ENCODE measurements around the gene TMEM151B. TPM values are rescaled to one million over a fixed set of nuclear protein-coding genes. Genes with fewer than 3 reads are reported as not detected.

Gene TMEM151B
- polyA plus RNA-seq, 1 of the 3 experiments (the other 2 are of a cell fraction): 0.05 TPM

DNA sequence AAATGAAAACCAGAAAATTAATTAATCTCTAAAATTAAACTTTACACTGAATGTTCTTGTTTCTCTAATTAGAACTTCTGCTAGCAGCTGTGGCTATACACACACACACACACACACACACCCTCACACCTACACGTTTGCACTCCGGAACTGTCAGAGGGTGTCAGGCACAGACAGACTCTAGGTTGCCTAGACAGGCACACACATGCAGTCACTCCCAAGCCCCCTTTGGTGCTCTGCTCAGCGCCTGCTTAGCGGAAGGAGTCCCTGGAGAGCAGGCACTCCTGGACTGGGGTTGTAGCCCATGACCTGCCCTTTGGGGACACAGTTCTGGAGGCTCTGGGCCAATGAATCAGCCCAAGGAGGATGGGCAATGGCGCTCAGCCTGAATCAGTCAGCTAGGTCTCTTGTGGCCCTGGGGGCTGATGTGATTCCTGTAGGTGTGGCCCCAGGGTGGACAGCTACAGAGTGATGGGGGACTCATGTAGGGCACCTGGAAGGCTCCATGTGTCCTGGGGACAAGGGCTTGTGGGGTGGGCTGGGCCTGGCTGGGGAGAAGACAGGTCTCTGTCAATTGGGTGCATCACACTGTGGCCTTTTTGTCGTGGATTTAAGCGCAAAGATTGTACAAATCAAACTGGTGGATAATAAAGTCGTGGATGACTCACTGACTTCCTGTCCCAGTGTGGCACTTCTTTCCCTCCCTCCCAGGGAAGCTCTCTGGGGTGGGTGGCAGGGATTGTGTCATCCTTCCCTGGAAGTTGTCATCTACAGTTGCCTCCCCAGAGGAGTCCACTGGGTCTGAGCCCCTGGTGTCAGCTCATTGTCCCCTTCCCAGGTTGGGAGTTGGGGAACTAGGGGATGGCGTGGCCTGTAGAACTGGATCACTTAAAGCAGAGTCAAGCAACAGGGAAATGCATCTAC is 8.8 kb downstream of the TMEM151B start (continued):
- TF ChIP-seq IRF3 (IDR thresholded peaks at IDR 0.05; ENCODE audit: low read depth, low read length) (no peak), POLR2AphosphoS5 (IDR thresholded peaks at IDR 0.05; ENCODE audit: low read depth, low read length) (no peak), SIN3A (IDR thresholded peaks at IDR 0.05; ENCODE audit: borderline replicate concordance, low read depth, low read length) (no peak), SMC3 (IDR thresholded peaks at IDR 0.05; ENCODE audit: low read depth, low read length) (no peak), GATA2 (CRISPR knock-in tag; IDR thresholded peaks at IDR 0.05) (no peak), ELF1 (IDR thresholded peaks at IDR 0.05) (no peak), FOXJ3 (CRISPR knock-in tag; IDR thresholded peaks at IDR 0.05) (no peak), NFIC (IDR thresholded peaks at IDR 0.05; ENCODE audit: borderline replicate concordance) (no peak)
- TF ChIP-seq, protein P1, sequence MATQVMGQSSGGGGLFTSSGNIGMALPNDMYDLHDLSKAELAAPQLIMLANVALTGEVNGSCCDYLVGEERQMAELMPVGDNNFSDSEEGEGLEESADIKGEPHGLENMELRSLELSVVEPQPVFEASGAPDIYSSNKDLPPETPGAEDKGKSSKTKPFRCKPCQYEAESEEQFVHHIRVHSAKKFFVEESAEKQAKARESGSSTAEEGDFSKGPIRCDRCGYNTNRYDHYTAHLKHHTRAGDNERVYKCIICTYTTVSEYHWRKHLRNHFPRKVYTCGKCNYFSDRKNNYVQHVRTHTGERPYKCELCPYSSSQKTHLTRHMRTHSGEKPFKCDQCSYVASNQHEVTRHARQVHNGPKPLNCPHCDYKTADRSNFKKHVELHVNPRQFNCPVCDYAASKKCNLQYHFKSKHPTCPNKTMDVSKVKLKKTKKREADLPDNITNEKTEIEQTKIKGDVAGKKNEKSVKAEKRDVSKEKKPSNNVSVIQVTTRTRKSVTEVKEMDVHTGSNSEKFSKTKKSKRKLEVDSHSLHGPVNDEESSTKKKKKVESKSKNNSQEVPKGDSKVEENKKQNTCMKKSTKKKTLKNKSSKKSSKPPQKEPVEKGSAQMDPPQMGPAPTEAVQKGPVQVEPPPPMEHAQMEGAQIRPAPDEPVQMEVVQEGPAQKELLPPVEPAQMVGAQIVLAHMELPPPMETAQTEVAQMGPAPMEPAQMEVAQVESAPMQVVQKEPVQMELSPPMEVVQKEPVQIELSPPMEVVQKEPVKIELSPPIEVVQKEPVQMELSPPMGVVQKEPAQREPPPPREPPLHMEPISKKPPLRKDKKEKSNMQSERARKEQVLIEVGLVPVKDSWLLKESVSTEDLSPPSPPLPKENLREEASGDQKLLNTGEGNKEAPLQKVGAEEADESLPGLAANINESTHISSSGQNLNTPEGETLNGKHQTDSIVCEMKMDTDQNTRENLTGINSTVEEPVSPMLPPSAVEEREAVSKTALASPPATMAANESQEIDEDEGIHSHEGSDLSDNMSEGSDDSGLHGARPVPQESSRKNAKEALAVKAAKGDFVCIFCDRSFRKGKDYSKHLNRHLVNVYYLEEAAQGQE (IDR thresholded peaks at IDR 0.05; ENCODE audit: low read depth, low read length): no peak

DNA sequence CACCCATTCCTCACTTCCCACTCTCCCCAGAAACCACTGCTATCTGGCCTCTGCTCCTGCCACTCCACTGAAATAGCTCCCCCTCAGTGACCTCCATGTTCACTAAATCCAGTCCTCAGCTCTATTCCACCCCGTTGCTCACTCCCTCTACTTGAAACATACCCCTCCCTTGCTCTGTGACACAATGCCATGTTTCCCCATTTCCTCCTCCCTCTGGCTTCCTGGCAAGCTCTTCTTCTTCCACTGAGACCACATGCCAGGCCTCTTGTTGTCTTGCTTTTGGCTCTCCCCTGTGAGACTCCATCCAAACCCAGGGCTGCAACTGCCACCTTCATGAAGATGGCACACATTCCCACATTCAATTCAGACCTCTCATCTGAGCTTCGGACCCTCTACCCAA is 13.9 kb downstream of the TMEM151B start:
- no peak for DNase-seq
- TF ChIP-seq ZBTB33 (IDR thresholded peaks at IDR 0.05; ENCODE audit: borderline replicate concordance, low read depth) (no peak), NRF1 (IDR thresholded peaks at IDR 0.05; ENCODE audit: low read depth, low read length) (no peak), MAX (IDR thresholded peaks at IDR 0.05; ENCODE audit: low read depth) (no peak), IRF3 (IDR thresholded peaks at IDR 0.05; ENCODE audit: low read depth, low read length) (no peak)
- ChIA-PET POLR2A (interaction anchor here (0.7 kb wide), 1 partner anchor 12 kb away, joined by 3 read pairs; no protein-coding TSS in a partner anchor), CTCF (interaction anchor here (0.8 to 2.2 kb wide), 6 partner anchors 9 to 36 kb away, joined by 3 to 13 read pairs (median 5); partner anchors contain the start of gene AARS2)
- WGBS (ENCODE audit: low lambda C conversion rate): 16% methylated on average over 2 of the region's 2 CpGs
- H3K4me1 ChIP-seq (ENCODE audit: control insufficient read depth in 1 of 2, insufficient read depth in 2 of 2, low read depth in 1 of 2, low read length in 1 of 2): no peaks in the 10 kb centered on the region
- no peak overlapping the region for H3K9ac ChIP-seq
- no peaks in the 10 kb centered on the region for H4K20me1 ChIP-seq (ENCODE audit: insufficient read depth)
- H3K4me2 ChIP-seq: no peak overlapping the region
- H3K9me3 ChIP-seq: no peaks in the 10 kb centered on the region
- no peaks in the 10 kb centered on the region for H3K79me2 ChIP-seq (ENCODE audit: insufficient read depth)
- no peaks in the 10 kb centered on the region for H3K36me3 ChIP-seq (replicated peaks in 1 of 2; ENCODE audit: control insufficient read depth in 1 of 2, insufficient read depth in 2 of 2, low read length in 1 of 2)
- no peaks in the 10 kb centered on the region for H3F3A ChIP-seq (replicated peaks; ENCODE audit: insufficient read depth)
- no peak overlapping the region for H3K27ac ChIP-seq (ENCODE audit: low read depth in 2 of 2, low read length in 1 of 2)
- H3K27me3 ChIP-seq (ENCODE audit: insufficient read depth): peaks cover 5% of the 10 kb centered on the region; the same call in 1 of the 2 replicates
- no peak overlapping the region for H3K4me3 ChIP-seq (ENCODE audit: low read depth in 2 of 2, low read length in 1 of 2)
- H3K9me2 ChIP-seq: no peaks in the 10 kb centered on the region
- no peak overlapping the region for H2AFZ ChIP-seq (ENCODE audit: low read depth)
